ENCODE measurements around the gene NR1I2.

DNA sequence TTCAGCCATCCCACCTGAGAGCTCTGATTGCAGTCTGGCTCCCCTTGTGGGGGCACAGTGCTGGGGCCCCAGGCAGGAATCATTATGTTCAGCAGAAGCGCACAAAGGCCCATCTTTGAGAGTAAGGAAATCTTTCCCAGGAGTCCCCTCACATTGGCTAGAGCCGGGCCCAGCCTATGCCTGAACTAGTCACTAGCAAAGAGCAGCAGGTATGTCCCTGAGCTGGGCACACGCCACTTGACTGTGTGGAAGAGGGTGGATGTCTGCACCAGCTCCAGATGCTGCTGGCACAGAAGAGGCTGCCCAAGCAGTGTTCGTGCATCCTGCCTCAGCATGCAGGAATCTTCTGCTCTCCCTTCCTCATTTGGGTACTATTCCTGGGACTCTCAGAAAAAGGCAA, 26.3 kb downstream of the NR1I2 start:
- TF ChIP-seq EGR1 (IDR thresholded peaks at IDR 0.05) (no peak), CREB1 (IDR thresholded peaks at IDR 0.05; ENCODE audit: low read depth) (no peak), RAD21 (IDR thresholded peaks at IDR 0.05; ENCODE audit: low read depth) (no peak), NFIC (IDR thresholded peaks at IDR 0.05) (no peak), TEAD4 (IDR thresholded peaks at IDR 0.05) (no peak), TCF12 (IDR thresholded peaks at IDR 0.05; ENCODE audit: low read depth) (no peak), CEBPB (IDR thresholded peaks at IDR 0.05) (no peak), TAF1 (IDR thresholded peaks at IDR 0.05; ENCODE audit: low read depth) (no peak)
- TF ChIP-seq, protein P1, sequence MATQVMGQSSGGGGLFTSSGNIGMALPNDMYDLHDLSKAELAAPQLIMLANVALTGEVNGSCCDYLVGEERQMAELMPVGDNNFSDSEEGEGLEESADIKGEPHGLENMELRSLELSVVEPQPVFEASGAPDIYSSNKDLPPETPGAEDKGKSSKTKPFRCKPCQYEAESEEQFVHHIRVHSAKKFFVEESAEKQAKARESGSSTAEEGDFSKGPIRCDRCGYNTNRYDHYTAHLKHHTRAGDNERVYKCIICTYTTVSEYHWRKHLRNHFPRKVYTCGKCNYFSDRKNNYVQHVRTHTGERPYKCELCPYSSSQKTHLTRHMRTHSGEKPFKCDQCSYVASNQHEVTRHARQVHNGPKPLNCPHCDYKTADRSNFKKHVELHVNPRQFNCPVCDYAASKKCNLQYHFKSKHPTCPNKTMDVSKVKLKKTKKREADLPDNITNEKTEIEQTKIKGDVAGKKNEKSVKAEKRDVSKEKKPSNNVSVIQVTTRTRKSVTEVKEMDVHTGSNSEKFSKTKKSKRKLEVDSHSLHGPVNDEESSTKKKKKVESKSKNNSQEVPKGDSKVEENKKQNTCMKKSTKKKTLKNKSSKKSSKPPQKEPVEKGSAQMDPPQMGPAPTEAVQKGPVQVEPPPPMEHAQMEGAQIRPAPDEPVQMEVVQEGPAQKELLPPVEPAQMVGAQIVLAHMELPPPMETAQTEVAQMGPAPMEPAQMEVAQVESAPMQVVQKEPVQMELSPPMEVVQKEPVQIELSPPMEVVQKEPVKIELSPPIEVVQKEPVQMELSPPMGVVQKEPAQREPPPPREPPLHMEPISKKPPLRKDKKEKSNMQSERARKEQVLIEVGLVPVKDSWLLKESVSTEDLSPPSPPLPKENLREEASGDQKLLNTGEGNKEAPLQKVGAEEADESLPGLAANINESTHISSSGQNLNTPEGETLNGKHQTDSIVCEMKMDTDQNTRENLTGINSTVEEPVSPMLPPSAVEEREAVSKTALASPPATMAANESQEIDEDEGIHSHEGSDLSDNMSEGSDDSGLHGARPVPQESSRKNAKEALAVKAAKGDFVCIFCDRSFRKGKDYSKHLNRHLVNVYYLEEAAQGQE (IDR thresholded peaks at IDR 0.05; ENCODE audit: low read depth), result no peak
- TF ChIP-seq, protein P2, sequence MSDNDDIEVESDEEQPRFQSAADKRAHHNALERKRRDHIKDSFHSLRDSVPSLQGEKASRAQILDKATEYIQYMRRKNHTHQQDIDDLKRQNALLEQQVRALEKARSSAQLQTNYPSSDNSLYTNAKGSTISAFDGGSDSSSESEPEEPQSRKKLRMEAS (IDR thresholded peaks at IDR 0.05), result no peak

All from Ishikawa (cell line).